Neural progenitor cell (in vitro differentiated cells): ENCODE data around the gene CABP4.

Experiments used
- CTCF ChIP-seq: fragments of 200-600 bp; sonication (generic); IDR thresholded peaks from 2 replicates; pipeline ENCODE4 v1.5.1; 2017; ENCODE audit warnings: antibody characterized with exemption, mild to moderate bottlenecking
- EZH2 ChIP-seq: fragments of 200-600 bp; sonication (generic); IDR thresholded peaks from 2 replicates; pipeline ENCODE4 v1.6.1; 2017; ENCODE audit warnings: antibody characterized with exemption, mild to moderate bottlenecking, moderate library complexity

GRCh38 chr11:67416416-67417335, 38.5 kb upstream of the CABP4 start:
- TF ChIP-seq EZH2 (no peak), CTCF (no peak)
